DMS114 treated with DMSO at 0.1 percent for 48 hours (cell line): ENCODE data around the gene RRAS.

Source experiments
- DNase-seq: peaks from one replicate; lab custom pipeline; 2025; ENCODE audit not compliant: unreplicated experiment; lab: John Stamatoyannopoulos, UW

RRAS gene

DNA sequence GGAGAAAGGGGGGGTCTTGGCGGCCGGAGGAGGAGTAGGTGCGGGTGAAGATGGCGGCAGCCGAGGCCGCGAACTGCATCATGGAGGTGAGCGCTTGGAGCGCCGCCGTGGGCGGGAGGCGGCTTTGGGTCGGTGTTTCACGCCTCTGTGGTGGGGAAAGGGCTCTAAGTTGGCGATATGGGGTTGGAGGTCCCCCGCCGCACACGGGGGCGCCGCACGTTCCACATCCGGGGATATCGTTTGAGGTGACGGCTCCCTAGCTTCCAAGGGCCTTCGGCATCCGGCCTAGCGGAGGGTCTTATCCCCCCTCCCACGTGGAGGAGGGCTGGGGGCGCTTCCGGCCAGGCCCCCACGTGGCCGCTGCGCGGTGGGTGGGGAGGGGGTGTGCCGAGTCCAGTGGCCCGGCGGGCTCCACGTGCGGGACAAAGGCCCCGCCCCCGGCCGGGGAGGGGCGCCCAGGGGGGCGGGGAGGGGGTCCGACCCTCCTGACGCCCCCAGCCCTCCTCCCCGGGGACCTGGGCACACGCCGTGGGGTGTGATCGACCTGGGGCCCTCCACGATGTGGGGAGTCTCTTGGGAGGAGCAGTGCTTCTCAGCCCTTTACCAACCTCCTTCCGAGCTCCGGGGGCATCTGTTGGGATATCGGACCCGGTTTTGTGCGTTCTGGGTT is 37.4 kb upstream of the RRAS start, which contains the start of gene PRMT1:
TSS of gene PRMT1 (plus strand) at position 41 of the 670 bp plus-strand sequence. CDS start at position 51, 10 bp downstream.
- no peak for DNase-seq

- DNase-seq, result peak; percentile 99
Measured at GRCh38 chr19:49676784-49677230, 36.9 kb upstream of the RRAS start.

DNA sequence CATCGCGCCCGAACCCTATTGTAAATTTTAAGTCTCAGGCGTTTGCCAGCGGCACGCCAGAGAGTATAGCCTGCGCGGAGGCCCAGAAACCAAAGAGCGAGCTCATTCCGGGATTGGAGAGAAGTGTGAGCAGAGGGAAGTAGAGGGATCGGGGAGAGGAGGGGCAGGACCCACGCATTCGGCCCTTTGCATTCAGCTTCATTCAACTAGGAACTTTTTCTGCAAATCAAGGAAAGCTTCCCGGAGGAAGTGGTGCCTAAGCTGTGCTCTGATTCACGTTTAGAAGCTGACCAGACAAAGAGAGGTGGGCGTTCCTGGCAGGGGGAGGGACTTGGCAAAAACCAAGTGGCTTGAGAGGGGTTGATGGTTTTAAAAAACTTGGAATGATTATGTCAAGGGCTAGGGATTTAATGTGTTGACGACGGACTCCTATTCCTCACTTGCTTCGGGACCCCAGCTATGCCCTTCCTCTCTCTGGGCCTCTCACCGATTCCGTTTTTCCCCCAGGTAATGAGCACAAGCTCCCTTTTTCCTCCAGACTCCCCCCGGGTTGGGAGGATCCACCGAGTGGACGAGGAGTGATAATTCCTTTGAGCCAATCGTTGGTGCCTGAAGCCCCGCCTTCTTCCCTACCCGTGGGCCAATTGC is 36.3 kb upstream of the RRAS start:
- DNase-seq, result no peak

- DNase-seq, result peak; percentile 20
Measured at GRCh38 chr19:49672131-49672919, 32.4 kb upstream of the RRAS start.

DNA sequence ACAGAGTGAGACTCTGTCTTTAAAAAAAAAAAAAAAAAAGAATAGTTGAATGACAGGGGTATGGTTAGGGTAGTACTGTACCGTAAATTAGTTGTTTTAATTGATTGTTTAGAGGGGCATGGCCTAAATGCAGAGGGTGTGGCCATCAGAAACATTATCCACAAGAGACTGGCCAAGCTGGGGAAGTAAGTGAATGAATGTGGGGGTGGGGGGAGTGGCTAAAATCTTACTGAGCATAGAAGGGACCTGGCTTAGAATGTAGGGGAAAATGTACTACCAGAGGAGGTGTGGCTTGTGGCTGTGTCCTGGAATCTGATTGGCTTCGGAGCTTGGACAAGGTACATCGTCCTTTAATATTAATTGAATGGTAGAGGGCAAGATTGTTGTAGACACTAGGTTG is 29.6 kb upstream of the RRAS start:
- DNase-seq, result no peak

- no peak for DNase-seq
Measured at GRCh38 chr19:49667473-49667872, 27.5 kb upstream of the RRAS start.

- no peak for DNase-seq
Measured at GRCh38 chr19:49666120-49666444, 26.1 kb upstream of the RRAS start.

DNA sequence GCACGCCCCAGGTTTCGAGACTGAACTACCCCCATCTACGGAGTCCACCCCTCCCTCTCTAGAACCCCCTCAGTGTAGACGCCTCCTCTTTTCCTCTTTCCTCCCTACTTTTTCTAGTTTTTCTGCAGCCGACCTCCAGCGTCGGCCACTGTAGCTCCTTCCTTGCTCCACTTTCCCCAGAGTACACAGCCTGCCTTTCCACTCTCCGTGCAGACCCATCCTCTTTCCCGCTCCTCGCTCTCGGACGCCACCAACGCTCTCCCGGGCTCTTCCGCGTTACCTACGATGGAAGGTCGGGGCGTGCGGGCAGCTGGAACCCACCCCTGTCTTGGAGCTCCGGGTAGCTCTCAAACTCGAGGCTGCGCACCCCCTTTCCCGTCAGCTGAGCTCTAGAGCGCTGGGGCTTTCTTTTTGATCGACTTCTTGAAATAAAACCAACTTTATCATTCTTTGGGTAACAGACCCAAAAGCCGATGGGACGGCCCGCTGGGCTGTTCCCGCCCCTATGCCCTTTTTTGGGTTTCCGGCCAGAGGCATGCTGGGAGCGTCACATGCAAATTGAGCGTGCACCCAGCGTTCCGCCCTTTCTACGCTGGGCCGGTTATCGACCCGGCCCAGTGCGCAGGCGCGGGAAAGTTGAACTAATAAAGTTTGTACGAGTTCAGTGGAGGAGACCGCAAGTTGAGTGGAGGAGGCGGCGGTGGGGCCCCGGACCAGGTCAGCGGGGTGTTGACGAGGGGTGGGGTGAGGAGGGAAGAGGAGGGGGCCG is 25.6 kb upstream of the RRAS start, which contains the start of the genes BCL2L12 and IRF3:
TSS of gene BCL2L12 (plus strand) at position 583 of the 769 bp plus-strand sequence. CDS start 760 bp downstream, outside the sequence.
TSS of gene IRF3 (minus strand) at position 507 of the 769 bp plus-strand sequence. CDS start 1,019 bp downstream, outside the sequence.
- DNase-seq, result peak; percentile 78

GRCh38 chr19:49665036-49665350 is 25.1 kb upstream of the RRAS start:
- DNase-seq, result no peak

DNA sequence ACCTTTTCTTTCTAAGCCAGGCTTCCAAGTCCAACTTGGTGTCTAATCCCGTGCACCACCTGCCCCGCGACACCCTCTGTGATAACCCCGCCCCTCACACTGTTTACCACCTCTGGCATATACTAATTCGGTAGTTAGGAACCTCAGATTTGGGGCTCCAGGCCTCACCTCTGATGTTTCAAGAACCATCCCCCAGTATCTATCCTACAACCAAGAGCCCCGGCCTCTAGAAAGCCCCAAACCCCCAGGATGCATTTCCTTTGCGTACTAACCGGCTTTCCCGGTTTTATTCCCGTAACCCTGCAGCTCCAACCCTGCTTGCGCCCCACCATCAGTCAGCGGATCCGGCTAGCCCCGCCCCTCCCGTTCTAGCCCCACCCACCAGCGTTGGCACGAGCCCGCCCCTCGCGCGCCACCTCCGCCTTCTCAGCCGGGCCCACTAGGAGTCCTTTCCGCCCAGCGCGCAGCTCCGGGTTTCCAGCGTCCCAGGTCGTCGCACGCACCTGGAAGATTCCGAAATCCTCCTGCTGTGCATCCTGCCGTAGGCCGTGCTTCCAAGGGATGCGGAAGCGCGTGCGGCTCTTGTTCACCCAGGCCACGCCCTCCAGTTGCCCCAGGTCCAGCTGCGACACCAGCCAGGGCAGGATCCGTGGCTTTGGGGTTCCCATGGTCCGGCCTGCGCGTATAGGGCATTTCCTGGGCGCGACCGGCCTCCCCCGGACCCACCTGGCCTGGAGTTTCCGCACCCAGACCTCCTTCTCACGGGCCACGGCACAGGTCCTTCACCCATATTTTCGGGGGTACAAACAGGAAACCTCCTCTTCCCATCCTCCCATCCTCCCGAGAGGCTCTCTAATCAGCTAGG is 24.5 kb upstream of the RRAS start:
- DNase-seq, result peak; percentile 22

DNA sequence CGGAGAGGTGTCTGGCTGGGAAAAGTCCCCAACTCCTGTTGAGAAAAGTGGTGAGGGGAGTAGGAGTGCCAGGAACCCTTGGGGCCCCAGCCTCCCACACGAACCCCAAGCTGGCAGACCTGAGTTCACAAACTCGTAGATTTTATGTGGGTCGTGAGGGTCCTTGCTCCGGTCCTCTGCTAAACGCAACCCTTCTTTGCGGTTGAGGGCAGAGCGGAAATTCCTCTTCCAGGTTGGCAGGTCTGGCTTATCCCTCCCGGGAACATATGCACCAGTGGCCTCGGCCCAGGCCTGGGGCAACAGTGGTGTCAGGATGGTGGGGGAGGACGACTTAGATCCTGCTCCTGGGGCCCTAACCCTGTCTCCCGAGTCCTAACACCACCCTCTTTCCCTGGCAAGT is 23.3 kb upstream of the RRAS start:
- DNase-seq, result no peak

GRCh38 chr19:49662011-49662410 is 22.1 kb upstream of the RRAS start:
- DNase-seq, result no peak

GRCh38 chr19:49660338-49660961 is 20.5 kb upstream of the RRAS start:
- DNase-seq, result no peak

- no peak for DNase-seq
Measured at GRCh38 chr19:49658566-49659442, 18.9 kb upstream of the RRAS start.

GRCh38 chr19:49658139-49658517 is 18.2 kb upstream of the RRAS start:
- no peak for DNase-seq

DNA sequence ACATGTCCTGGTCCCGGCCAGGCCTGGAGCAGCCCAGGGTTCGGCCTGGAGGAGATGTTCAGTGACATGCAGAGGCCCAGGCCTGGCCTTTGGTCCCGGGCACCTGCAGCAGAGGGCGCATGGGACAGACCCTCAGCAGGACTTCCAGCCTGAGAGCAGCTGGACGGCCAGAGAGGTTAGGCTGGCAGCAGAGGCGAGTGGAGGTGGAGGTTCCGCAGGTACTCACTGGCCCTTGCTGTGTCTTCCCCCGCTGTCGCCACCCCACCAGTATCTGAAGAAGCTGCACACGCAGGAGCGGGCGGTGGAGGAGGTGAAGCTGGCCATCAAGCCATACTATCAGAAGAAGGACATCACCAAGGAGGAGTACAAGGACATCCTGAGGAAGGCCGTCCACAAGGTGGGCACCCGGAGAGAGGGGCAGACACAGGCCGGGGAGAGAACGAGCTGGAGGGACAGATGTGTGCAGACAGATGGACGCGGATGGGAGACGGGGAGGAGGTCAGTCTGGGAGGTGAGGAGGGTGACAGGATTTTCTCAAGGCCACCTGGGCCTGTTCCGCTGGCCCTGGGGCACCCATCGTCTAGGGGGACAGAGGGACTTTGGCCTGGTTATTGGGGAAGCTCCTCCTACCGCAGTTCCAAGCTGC is 17.7 kb upstream of the RRAS start:
- no peak for DNase-seq

DNA sequence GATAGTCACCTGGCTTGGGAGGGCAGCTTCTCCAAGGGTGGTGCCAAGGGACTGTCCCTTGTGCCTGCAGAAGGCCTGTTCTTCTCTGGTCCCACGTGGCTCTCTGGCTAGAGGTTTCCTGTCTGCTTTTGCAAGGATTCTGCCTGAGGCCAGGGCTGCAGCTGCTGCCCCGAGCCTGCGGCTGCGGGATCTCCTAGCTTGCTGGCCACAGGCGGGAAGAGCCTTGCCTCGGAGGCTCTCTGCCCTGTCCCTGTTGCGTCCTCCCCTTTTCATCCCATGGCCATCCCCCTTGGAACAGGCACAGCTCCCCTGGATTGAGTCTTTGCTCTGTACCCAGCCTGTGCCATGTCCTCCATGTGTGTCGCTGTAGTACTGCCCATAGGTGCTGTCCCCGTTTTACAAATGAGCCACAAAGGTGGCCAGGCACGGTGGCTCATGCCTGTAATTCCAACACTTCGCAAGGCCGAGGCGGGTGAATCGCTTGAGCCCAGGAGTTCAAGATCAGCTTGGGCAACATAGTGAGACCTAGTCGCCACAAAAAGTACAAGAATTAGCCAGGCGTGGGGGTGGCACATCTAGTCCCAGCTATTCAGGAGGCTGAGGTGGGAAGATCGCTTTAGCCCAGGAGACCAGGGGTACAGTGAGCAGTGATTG is 16.6 kb upstream of the RRAS start:
- no peak for DNase-seq
